ENCODE results near the gene MPP3.
A peak's percentile ranks its signal among the peaks of the same experiment; 100 is the strongest.

The MPP3 gene

GRCh38 chr17:43778337-43779144 is 54.4 kb downstream of the MPP3 start, which contains the start of gene DUSP3 (continued):
- TF ChIP-seq GLIS2 (tag by site-specific recombination; IDR thresholded peaks at IDR 0.05) (peak; percentile 85), ZNF26 (tag by site-specific recombination; IDR thresholded peaks at IDR 0.05) (no peak), PRDM4 (tag by site-specific recombination; IDR thresholded peaks at IDR 0.05) (no peak), ZBTB26 (tag by site-specific recombination; optimal IDR thresholded peaks at IDR 0.05) (peak; percentile 87), GLI2 (tag by site-specific recombination; IDR thresholded peaks at IDR 0.05; ENCODE audit: borderline replicate concordance, low read depth) (no peak), ZNF266 (tag by site-specific recombination; IDR thresholded peaks at IDR 0.05; ENCODE audit: low read depth) (no peak), ZNF561 (tag by site-specific recombination; IDR thresholded peaks at IDR 0.05; ENCODE audit: borderline replicate concordance) (peak; percentile 79; the same call in 1 of the 2 replicates), ZNF169 (tag by site-specific recombination; IDR thresholded peaks at IDR 0.05) (no peak), ZBTB44 (tag by site-specific recombination; IDR thresholded peaks at IDR 0.05) (no peak), ZBTB6 (tag by site-specific recombination; IDR thresholded peaks at IDR 0.05) (no peak), HOXD13 (CRISPR knock-in tag; IDR thresholded peaks at IDR 0.05; ENCODE audit: borderline replicate concordance) (no peak), ZNF580 (tag by site-specific recombination; IDR thresholded peaks at IDR 0.05) (no peak), ZSCAN18 (tag by site-specific recombination; IDR thresholded peaks at IDR 0.05) (no peak), ZBTB1 (tag by site-specific recombination; IDR thresholded peaks at IDR 0.05) (no peak), MZF1 (tag by site-specific recombination; IDR thresholded peaks at IDR 0.05; ENCODE audit: borderline replicate concordance) (no peak), PRDM6 (tag by site-specific recombination; IDR thresholded peaks at IDR 0.05) (no peak), SALL2 (tag by site-specific recombination; IDR thresholded peaks at IDR 0.05; ENCODE audit: borderline replicate concordance) (no peak), ZNF398 (tag by site-specific recombination; IDR thresholded peaks at IDR 0.05) (peak; percentile 53), ZNF324 (tag by site-specific recombination; IDR thresholded peaks at IDR 0.05) (no peak; the same call in 1 of the 2 replicates), ZNF24 (tag by site-specific recombination; IDR thresholded peaks at IDR 0.05) (peak; percentile 53), KLF1 (tag by site-specific recombination; IDR thresholded peaks at IDR 0.05) (peak; percentile 73; the same call in 1 of the 2 replicates), ZBTB8A (tag by site-specific recombination; IDR thresholded peaks at IDR 0.05) (peak; percentile 75), ZBTB20 (tag by site-specific recombination; IDR thresholded peaks at IDR 0.05) (peak; percentile 77), OSR2 (tag by site-specific recombination; IDR thresholded peaks at IDR 0.05) (no peak; the same call in 1 of the 2 replicates), ZNF350 (tag by site-specific recombination; IDR thresholded peaks at IDR 0.05) (no peak)
